HCT116 (cell line): ENCODE measurements around the gene ACADS. TPM values are rescaled to one million over a fixed set of nuclear protein-coding genes. Genes with fewer than 3 reads are reported as not detected.

Source experiments
- ATAC-seq: fragments of 200-7000 bp; cut with Tn5 transposase; 2 replicates; pipeline ENCODE4 v1.9.1; 2020; ENCODE audit warnings: mild to moderate bottlenecking, moderate library complexity
- BruUV-seq: library from RNA; stranded (reverse); fragments of 400-500 nt; replicated peaks from 2 replicates; lab custom pipeline; 2021; lab: Mats Ljungman, UMichigan
- CTCF ChIA-PET: fragments of 300-600 bp; sonication (Branson Sonifier 250); formaldehyde crosslinking; loops from one replicate; lab custom pipeline; 2021; ENCODE audit warnings: antibody characterized with exemption; lab: Charles Lee
- POLR2A ChIA-PET: fragments of 300-600, 350-600 bp; sonication (Branson Sonifier 250); formaldehyde crosslinking; loops from one replicate; lab custom pipeline; 2021; ENCODE audit warnings: antibody characterized with exemption; lab: Charles Lee
- RAD21 ChIA-PET, 2 experiments: fragments of 300-600 bp; sonication (Branson Sonifier 250); formaldehyde crosslinking; loops; one replicate each; lab custom pipeline; 2023; ENCODE audit warnings: low total read pairs in 2 of 2; ENCODE audit not compliant: uncharacterized antibody in 2 of 2, unreplicated experiment in 2 of 2, low non-redundant PET in 1 of 2; lab: Charles Lee
- DNase-seq: peaks from one replicate; pipeline ENCODE4 v3.0.0-alpha.2; 2010; ENCODE audit warnings: low read depth, low spot score
- H2AFZ ChIP-seq: fragments of 200-600 bp; shearing (Covaris generic), sonication (generic); 2 replicates; pipeline ENCODE4 v1.6.1; 2017; ENCODE audit warnings: low read depth, mixed run types, mixed read lengths, antibody characterized with exemption, low read length; ENCODE audit not compliant: poor library complexity, severe bottlenecking
- H3K27ac ChIP-seq: 2 replicates; pipeline ENCODE4 v1.5.1; 2012; ENCODE audit warnings: low read depth, low read length
- H3K27me3 ChIP-seq: fragments of 200-600 bp; sonication (generic); 2 replicates; pipeline ENCODE4 v1.6.1; 2016; ENCODE audit warnings: mixed run types, low read length, mixed read lengths; ENCODE audit not compliant: insufficient read depth
- H3K36me3 ChIP-seq, 2 experiments: fragments of 200-500 bp in 1 of 2; fragments of 200-600 bp in 1 of 2; sonication (Bioruptor generic) in 1 of 2; sonication (generic) in 1 of 2; 2 replicates each; pipeline versions ENCODE4 v1.5.1 to v1.6.1; 2014 to 2016; ENCODE audit warnings: low read length in 2 of 2, inconsistent platforms in 1 of 2, mixed read lengths in 1 of 2, mixed run types in 1 of 2; ENCODE audit not compliant: insufficient read depth in 2 of 2, control insufficient read depth in 1 of 2
- H3K4me1 ChIP-seq, 2 experiments: fragments of 200-600 bp in 1 of 2; sonication (generic) in 1 of 2; 2 replicates each; pipeline versions ENCODE4 v1.5.1 to v1.6.1; 2012 to 2017; ENCODE audit warnings: low read length in 2 of 2, inconsistent platforms in 1 of 2, mild to moderate bottlenecking in 1 of 2, mixed read lengths in 1 of 2, mixed run types in 1 of 2, moderate library complexity in 1 of 2; ENCODE audit not compliant: insufficient read depth in 2 of 2, control insufficient read depth in 1 of 2
- H3K4me2 ChIP-seq: fragments of 200-600 bp; sonication (generic); 2 replicates; pipeline ENCODE4 v1.6.1; 2017; ENCODE audit warnings: mixed run types, low read length, mixed read lengths
- H3K4me3 ChIP-seq, 2 experiments: fragments of 200-600 bp in 1 of 2; sonication (generic) in 1 of 2; replicated peaks in 1 of 2; 2 replicates each; pipeline ENCODE4 v1.5.1; 2011 to 2016; ENCODE audit warnings: low read length in 2 of 2, control low read depth in 1 of 2, low read depth in 1 of 2, mild to moderate bottlenecking in 1 of 2, mixed read lengths in 1 of 2, mixed run types in 1 of 2
- H3K79me2 ChIP-seq: fragments of 200-600 bp; sonication (generic); 2 replicates; pipeline ENCODE4 v1.6.1; 2017; ENCODE audit warnings: mild to moderate bottlenecking, mixed run types, low read length, moderate library complexity, mixed read lengths; ENCODE audit not compliant: insufficient read depth
- H3K9ac ChIP-seq: fragments of 200-600 bp; sonication (generic); 2 replicates; pipeline ENCODE4 v1.6.1; 2016; ENCODE audit warnings: low read length, mixed read lengths
- H3K9me2 ChIP-seq: fragments of 200-600 bp; sonication (generic), shearing (Covaris generic); 2 replicates; pipeline ENCODE4 v1.6.1; 2017; ENCODE audit warnings: mixed run types, mild to moderate bottlenecking, moderate library complexity; ENCODE audit not compliant: insufficient read depth
- H3K9me3 ChIP-seq, 2 experiments: fragments of 200-500 bp in 1 of 2; fragments of 200-600 bp in 1 of 2; sonication (Bioruptor generic) in 1 of 2; sonication (generic) in 1 of 2; 2 replicates each; pipeline ENCODE4 v1.6.1; 2014 to 2017; ENCODE audit warnings: low read length in 2 of 2, mixed read lengths in 2 of 2, inconsistent platforms in 1 of 2, low read depth in 1 of 2, mild to moderate bottlenecking in 1 of 2, mixed run types in 1 of 2, moderate library complexity in 1 of 2; ENCODE audit not compliant: control insufficient read depth in 1 of 2, insufficient read depth in 1 of 2
- H4K20me1 ChIP-seq: fragments of 200-600 bp; sonication (generic), shearing (Covaris generic); 2 replicates; pipeline ENCODE4 v1.6.1; 2017; ENCODE audit warnings: mixed run types, mild to moderate bottlenecking, moderate library complexity; ENCODE audit not compliant: insufficient read depth
- CEBPB ChIP-seq: IDR thresholded peaks from 2 replicates; pipeline ENCODE4 v1.6.1; 2012; ENCODE audit warnings: low read depth
- CTCF ChIP-seq, 3 experiments: fragments of 200-600 bp in 1 of 3; sonication (generic) in 1 of 3; IDR thresholded peaks in 2 of 3; conservative IDR thresholded peaks in 1 of 3; 2 replicates each; pipeline ENCODE4 v1.5.1; 2012 to 2017; ENCODE audit warnings: low read depth in 2 of 3, low read length in 2 of 3, antibody characterized with exemption in 1 of 3, borderline replicate concordance in 1 of 3, control low read depth in 1 of 3, mild to moderate bottlenecking in 1 of 3, mixed read lengths in 1 of 3, mixed run types in 1 of 3, moderate library complexity in 1 of 3; ENCODE audit not compliant: insufficient read depth in 1 of 3
- EGR1 ChIP-seq: IDR thresholded peaks from 2 replicates; pipeline ENCODE4 v1.6.1; 2012; ENCODE audit warnings: low read depth
- ELF1 ChIP-seq: IDR thresholded peaks from 2 replicates; pipeline ENCODE4 v1.6.1; 2012; ENCODE audit warnings: low read depth, borderline replicate concordance
- MAX ChIP-seq: IDR thresholded peaks from 2 replicates; pipeline ENCODE4 v1.6.1; 2012
- POLR2AphosphoS5 ChIP-seq: IDR thresholded peaks from 2 replicates; pipeline ENCODE4 v1.6.1; 2011; ENCODE audit warnings: mild to moderate bottlenecking, low read depth, low read length, moderate library complexity
- SIN3A ChIP-seq: IDR thresholded peaks from 2 replicates; pipeline ENCODE4 v1.6.1; 2012; ENCODE audit warnings: low read depth
- intact Hi-C: fragments of 100-400 bp; cut with micrococcal nuclease; formaldehyde crosslinking; loops from 2 replicates; pipeline ENCODE4 v1.10.0; 2022
- total RNA-seq: library from RNA; stranded (reverse); gene quantifications from one replicate; pipeline ENCODE4 v1.2.1, GENCODE V29; 2021; ENCODE audit not compliant: unreplicated experiment

The ACADS gene
- total RNA-seq, 1 experiment from 2014 or later, result 21.4 TPM

- intact Hi-C loops, result no loop called here
- TF ChIP-seq CTCF (IDR thresholded peaks at IDR 0.05 in 2 of 3, conservative IDR thresholded peaks at IDR 0.05 in 1 of 3; ENCODE audit: borderline replicate concordance in 1 of 3, insufficient read depth in 1 of 3, low read depth in 2 of 3, low read length in 2 of 3) (no peak), MAX (no peak), ELF1 (no peak), EGR1 (no peak), CEBPB (no peak), POLR2AphosphoS5 (no peak)
- DNase-seq (no peak), ATAC-seq (no peak)
- Histone ChIP-seq H3K27me3 (no peaks in the 10 kb centered on the region), H3K27ac (no peak overlapping the region), H3K9ac (no peak overlapping the region), H3K4me1 (peaks cover 0 to 2% of the 10 kb centered on the region in 2 experiments; a peak in 1 of 4 replicates), H3K4me2 (no peak overlapping the region), H3K4me3 (no peak overlapping the region), H3K9me3 (no peaks in the 10 kb centered on the region), H3K79me2 (no peaks in the 10 kb centered on the region), H2AFZ (no peak overlapping the region), H4K20me1 (no peaks in the 10 kb centered on the region), H3K36me3 (no peaks in the 10 kb centered on the region; a peak in 1 of 4 replicates), H3K9me2 (no peaks in the 10 kb centered on the region)
- CTCF ChIA-PET, result no interaction called here
- POLR2A ChIA-PET, result no interaction called here
- RAD21 ChIA-PET, result no interaction called here
- no TSS peak for BruUV-seq
Observed at GRCh38 chr12:120757226-120757742, 31.7 kb downstream of the ACADS start.

- Histone ChIP-seq H3K9ac (no peak overlapping the region), H3K79me2 (no peaks in the 10 kb centered on the region), H3K36me3 (no peaks in the 10 kb centered on the region; a peak in 2 of 4 replicates), H3K4me2 (no peak overlapping the region), H3K27me3 (no peaks in the 10 kb centered on the region), H4K20me1 (no peaks in the 10 kb centered on the region), H3K4me3 (no peak overlapping the region)
- DNase-seq (no peak), ATAC-seq (no peak)
- CTCF ChIA-PET, result no interaction called here
- BruUV-seq, result TSS peak; percentile 5
- intact Hi-C loops, result no loop called here
- RAD21 ChIA-PET, result no interaction called here
- TF ChIP-seq SIN3A (0 out of 2 replicates have a peak, but pooled peaks have one; percentile 26), ELF1 (no peak)
- TF ChIP-seq, all 23 proteins: peak for 1
- Histone ChIP-seq H3K4me1 (no peaks in the 10 kb centered on the region), H3K9me3 (no peaks in the 10 kb centered on the region), H3K27ac (no peak overlapping the region), H2AFZ (no peak overlapping the region), H3K9me2 (no peaks in the 10 kb centered on the region)
- POLR2A ChIA-PET, result no interaction called here
Observed at GRCh38 chr12:120757949-120758348, 32.3 kb downstream of the ACADS start.
